SK-N-SH treated with all-trans-retinoic acid at 6 μM for 48 hours (cell line): Measurements from ENCODE around the gene TNFRSF1A.

Experiments
- ATAC-seq: fragments of 200-7000 bp; cut with Tn5 transposase; 3 replicates; pipeline ENCODE4 v1.9.1; 2020; ENCODE audit warnings: mild to moderate bottlenecking, moderate library complexity
- ARNTL ChIP-seq: fragments of 450-650 bp; formaldehyde crosslinking; IDR thresholded peaks from 2 replicates; pipeline ENCODE4 v1.5.0; 2020; ENCODE audit warnings: low read depth, mild to moderate bottlenecking, moderate library complexity, borderline replicate concordance
- BACH2 ChIP-seq: fragments of 250-450 bp; sonication (Bioruptor Pico); IDR thresholded peaks from 2 replicates; pipeline ENCODE4 v1.9.0; 2021; ENCODE audit warnings: mild to moderate bottlenecking, borderline replicate concordance
- CSDC2 ChIP-seq: fragments of 250-450 bp; sonication (Bioruptor Pico); IDR thresholded peaks from 2 replicates; pipeline ENCODE4 v1.5.0; 2020; ENCODE audit warnings: mild to moderate bottlenecking, moderate library complexity
- ESRRG ChIP-seq: fragments of 250-450 bp; sonication (Bioruptor Pico); IDR thresholded peaks from 2 replicates; pipeline ENCODE4 v1.6.1; 2021; ENCODE audit warnings: mild to moderate bottlenecking
- GLIS3 ChIP-seq: fragments of 250-450 bp; sonication (Bioruptor Pico); IDR thresholded peaks from 2 replicates; pipeline ENCODE4 v1.5.0; 2020; ENCODE audit warnings: mild to moderate bottlenecking, moderate library complexity
- ISL1 ChIP-seq: fragments of 250-450 bp; sonication (Bioruptor Pico); IDR thresholded peaks from 2 replicates; pipeline ENCODE4 v2.1.2; 2022; ENCODE audit warnings: mild to moderate bottlenecking, moderate library complexity
- OSR1 ChIP-seq: fragments of 250-450 bp; sonication (Bioruptor Pico); IDR thresholded peaks from 2 replicates; pipeline ENCODE4 v1.8.0; 2022; ENCODE audit warnings: moderate library complexity, mild to moderate bottlenecking, inconsistent platforms
- PPARA ChIP-seq: fragments of 250-450 bp; sonication (Bioruptor Pico); IDR thresholded peaks from 2 replicates; pipeline ENCODE4 v1.5.0; 2020; ENCODE audit warnings: mild to moderate bottlenecking, borderline replicate concordance
- RARB ChIP-seq: fragments of 250-450 bp; sonication (Bioruptor Pico); IDR thresholded peaks from 2 replicates; pipeline ENCODE4 v1.8.0; 2021; ENCODE audit warnings: mild to moderate bottlenecking, moderate library complexity
- SNAI2 ChIP-seq: fragments of 250-450 bp; sonication (Bioruptor Pico); IDR thresholded peaks from 2 replicates; pipeline ENCODE4 v1.5.0; 2020; ENCODE audit warnings: mild to moderate bottlenecking, moderate library complexity
- TCF4 ChIP-seq: fragments of 250-450 bp; sonication (Bioruptor Pico); IDR thresholded peaks from 2 replicates; pipeline ENCODE4 v1.8.0; 2021; ENCODE audit warnings: mild to moderate bottlenecking, moderate library complexity, borderline replicate concordance
- TOX ChIP-seq: fragments of 250-450 bp; sonication (Bioruptor Pico); IDR thresholded peaks from 2 replicates; pipeline ENCODE4 v1.8.0; 2021; ENCODE audit warnings: mild to moderate bottlenecking, moderate library complexity, borderline replicate concordance
- ZFP3 ChIP-seq: fragments of 250-450 bp; sonication (Bioruptor Pico); IDR thresholded peaks from 2 replicates; pipeline ENCODE4 v1.5.0; 2020; ENCODE audit warnings: mild to moderate bottlenecking, moderate library complexity
- ZFP30 ChIP-seq: fragments of 450-650 bp; formaldehyde crosslinking; IDR thresholded peaks from 2 replicates; pipeline ENCODE4 v1.5.0; 2022; ENCODE audit warnings: mild to moderate bottlenecking, moderate library complexity
- ZNF565 ChIP-seq: fragments of 450-650 bp; formaldehyde crosslinking; conservative IDR thresholded peaks from 2 replicates; pipeline ENCODE4 v1.5.0; 2020; ENCODE audit warnings: low read depth, mild to moderate bottlenecking, moderate library complexity
- ZNF70 ChIP-seq: fragments of 450-650 bp; formaldehyde crosslinking; IDR thresholded peaks from 2 replicates; pipeline ENCODE4 v1.5.0; 2020; ENCODE audit warnings: mild to moderate bottlenecking, moderate library complexity
- ZNF8 ChIP-seq: fragments of 450-650 bp; formaldehyde crosslinking; IDR thresholded peaks from 2 replicates; pipeline ENCODE4 v1.5.0; 2020; ENCODE audit warnings: mild to moderate bottlenecking, moderate library complexity
- TF ChIP-seq, protein P1 (sequence below): fragments of 250-450 bp; sonication (Bioruptor Pico); IDR thresholded peaks from 2 replicates; pipeline ENCODE4 v1.5.1; 2020; ENCODE audit warnings: low read depth, mild to moderate bottlenecking, moderate library complexity
- TF ChIP-seq, protein P2 (sequence below): fragments of 250-450 bp; sonication (Bioruptor Pico); IDR thresholded peaks from 2 replicates; pipeline ENCODE4 v1.8.0; 2020; ENCODE audit warnings: mild to moderate bottlenecking, moderate library complexity, borderline replicate concordance
- TF ChIP-seq, protein P3 (sequence below): fragments of 250-450 bp; sonication (Bioruptor Pico); IDR thresholded peaks from 2 replicates; pipeline ENCODE4 v1.5.1; 2021; ENCODE audit warnings: mild to moderate bottlenecking, moderate library complexity
- TF ChIP-seq, protein P4 (sequence below): fragments of 250-450 bp; sonication (Bioruptor Pico); IDR thresholded peaks from 2 replicates; pipeline ENCODE4 v1.8.0; 2021; ENCODE audit warnings: low read depth, mild to moderate bottlenecking, moderate library complexity, borderline replicate concordance
- TF ChIP-seq, protein P5 (sequence below): fragments of 250-450 bp; sonication (Bioruptor Pico); IDR thresholded peaks from 2 replicates; pipeline ENCODE4 v1.5.0; 2020; ENCODE audit warnings: mild to moderate bottlenecking, moderate library complexity

Gene TNFRSF1A

DNA sequence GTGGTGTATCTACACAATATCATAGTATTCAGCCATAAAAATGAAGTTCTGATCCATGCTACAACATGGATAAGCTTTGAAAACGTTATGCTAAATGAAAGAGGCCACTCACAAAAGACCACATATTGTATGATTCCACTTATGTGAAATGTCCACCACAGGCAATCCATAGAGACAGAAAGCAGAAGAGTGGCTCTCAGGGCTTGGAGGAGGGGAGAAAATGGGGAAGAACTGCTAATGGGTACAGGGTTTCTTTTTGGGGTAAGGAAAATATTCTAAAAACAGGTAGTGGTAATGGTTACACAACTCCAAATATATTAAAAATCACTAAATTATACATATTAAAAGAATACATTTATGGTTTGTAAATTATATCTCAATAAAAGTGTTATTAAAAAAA, 17.0 kb upstream of the TNFRSF1A start:
- TF ChIP-seq GLIS3 (CRISPR knock-in tag) (no peak), TOX (CRISPR knock-in tag) (no peak), RARB (no peak), BACH2 (CRISPR knock-in tag) (no peak), ZFP3 (CRISPR knock-in tag) (no peak), ZNF8 (CRISPR knock-in tag) (no peak), TCF4 (CRISPR knock-in tag) (no peak), SNAI2 (CRISPR knock-in tag) (no peak), ISL1 (no peak), ESRRG (CRISPR knock-in tag) (no peak), ZFP30 (CRISPR knock-in tag) (no peak), CSDC2 (CRISPR knock-in tag) (no peak), ZNF565 (no peak), ZNF70 (CRISPR knock-in tag) (no peak)
- TF ChIP-seq, protein P1, sequence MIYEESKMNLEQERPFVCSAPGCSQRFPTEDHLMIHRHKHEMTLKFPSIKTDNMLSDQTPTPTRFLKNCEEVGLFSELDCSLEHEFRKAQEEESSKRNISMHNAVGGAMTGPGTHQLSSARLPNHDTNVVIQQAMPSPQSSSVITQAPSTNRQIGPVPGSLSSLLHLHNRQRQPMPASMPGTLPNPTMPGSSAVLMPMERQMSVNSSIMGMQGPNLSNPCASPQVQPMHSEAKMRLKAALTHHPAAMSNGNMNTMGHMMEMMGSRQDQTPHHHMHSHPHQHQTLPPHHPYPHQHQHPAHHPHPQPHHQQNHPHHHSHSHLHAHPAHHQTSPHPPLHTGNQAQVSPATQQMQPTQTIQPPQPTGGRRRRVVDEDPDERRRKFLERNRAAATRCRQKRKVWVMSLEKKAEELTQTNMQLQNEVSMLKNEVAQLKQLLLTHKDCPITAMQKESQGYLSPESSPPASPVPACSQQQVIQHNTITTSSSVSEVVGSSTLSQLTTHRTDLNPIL (CRISPR knock-in tag): no peak
- TF ChIP-seq, protein P2, sequence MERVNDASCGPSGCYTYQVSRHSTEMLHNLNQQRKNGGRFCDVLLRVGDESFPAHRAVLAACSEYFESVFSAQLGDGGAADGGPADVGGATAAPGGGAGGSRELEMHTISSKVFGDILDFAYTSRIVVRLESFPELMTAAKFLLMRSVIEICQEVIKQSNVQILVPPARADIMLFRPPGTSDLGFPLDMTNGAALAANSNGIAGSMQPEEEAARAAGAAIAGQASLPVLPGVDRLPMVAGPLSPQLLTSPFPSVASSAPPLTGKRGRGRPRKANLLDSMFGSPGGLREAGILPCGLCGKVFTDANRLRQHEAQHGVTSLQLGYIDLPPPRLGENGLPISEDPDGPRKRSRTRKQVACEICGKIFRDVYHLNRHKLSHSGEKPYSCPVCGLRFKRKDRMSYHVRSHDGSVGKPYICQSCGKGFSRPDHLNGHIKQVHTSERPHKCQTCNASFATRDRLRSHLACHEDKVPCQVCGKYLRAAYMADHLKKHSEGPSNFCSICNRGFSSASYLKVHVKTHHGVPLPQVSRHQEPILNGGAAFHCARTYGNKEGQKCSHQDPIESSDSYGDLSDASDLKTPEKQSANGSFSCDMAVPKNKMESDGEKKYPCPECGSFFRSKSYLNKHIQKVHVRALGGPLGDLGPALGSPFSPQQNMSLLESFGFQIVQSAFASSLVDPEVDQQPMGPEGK: no peak
- TF ChIP-seq, protein P3, sequence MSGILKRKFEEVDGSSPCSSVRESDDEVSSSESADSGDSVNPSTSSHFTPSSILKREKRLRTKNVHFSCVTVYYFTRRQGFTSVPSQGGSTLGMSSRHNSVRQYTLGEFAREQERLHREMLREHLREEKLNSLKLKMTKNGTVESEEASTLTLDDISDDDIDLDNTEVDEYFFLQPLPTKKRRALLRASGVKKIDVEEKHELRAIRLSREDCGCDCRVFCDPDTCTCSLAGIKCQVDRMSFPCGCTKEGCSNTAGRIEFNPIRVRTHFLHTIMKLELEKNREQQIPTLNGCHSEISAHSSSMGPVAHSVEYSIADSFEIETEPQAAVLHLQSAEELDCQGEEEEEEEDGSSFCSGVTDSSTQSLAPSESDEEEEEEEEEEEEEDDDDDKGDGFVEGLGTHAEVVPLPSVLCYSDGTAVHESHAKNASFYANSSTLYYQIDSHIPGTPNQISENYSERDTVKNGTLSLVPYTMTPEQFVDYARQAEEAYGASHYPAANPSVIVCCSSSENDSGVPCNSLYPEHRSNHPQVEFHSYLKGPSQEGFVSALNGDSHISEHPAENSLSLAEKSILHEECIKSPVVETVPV (CRISPR knock-in tag): no peak
- ATAC-seq: no peak

DNA sequence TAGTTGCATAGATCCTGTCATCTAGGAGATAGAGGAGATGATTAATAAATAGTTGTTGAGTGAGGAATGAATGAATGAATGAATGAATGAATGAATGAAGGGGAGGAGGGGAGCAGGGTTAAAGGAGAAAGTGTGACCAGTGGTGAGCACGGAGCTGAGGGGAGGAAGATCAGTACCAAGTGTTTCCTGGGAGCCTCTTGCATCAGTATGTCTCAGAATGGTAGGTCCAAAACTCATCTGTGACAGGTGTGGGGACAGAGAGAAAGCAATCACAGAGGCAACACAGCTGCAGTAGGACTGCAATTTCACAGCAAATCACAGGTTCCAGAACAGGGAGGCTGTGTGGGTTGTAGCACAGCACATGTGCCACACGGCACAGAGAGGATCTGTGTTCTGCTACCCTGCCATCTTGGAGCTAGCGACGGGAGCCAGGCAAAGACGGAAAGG, 14.5 kb upstream of the TNFRSF1A start:
- TF ChIP-seq, protein P1 (CRISPR knock-in tag): no peak
- TF ChIP-seq, protein P4, sequence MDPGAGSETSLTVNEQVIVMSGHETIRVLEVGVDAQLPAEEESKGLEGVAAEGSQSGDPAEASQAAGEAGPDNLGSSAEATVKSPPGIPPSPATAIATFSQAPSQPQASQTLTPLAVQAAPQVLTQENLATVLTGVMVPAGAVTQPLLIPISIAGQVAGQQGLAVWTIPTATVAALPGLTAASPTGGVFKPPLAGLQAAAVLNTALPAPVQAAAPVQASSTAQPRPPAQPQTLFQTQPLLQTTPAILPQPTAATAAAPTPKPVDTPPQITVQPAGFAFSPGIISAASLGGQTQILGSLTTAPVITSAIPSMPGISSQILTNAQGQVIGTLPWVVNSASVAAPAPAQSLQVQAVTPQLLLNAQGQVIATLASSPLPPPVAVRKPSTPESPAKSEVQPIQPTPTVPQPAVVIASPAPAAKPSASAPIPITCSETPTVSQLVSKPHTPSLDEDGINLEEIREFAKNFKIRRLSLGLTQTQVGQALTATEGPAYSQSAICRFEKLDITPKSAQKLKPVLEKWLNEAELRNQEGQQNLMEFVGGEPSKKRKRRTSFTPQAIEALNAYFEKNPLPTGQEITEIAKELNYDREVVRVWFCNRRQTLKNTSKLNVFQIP: no peak
- no peak for TF ChIP-seq ZNF565
- TF ChIP-seq ZNF8 (CRISPR knock-in tag): no peak
- TF ChIP-seq OSR1 (CRISPR knock-in tag): no peak
- TF ChIP-seq, all 23 proteins: peak for 0
- ATAC-seq: no peak

DNA sequence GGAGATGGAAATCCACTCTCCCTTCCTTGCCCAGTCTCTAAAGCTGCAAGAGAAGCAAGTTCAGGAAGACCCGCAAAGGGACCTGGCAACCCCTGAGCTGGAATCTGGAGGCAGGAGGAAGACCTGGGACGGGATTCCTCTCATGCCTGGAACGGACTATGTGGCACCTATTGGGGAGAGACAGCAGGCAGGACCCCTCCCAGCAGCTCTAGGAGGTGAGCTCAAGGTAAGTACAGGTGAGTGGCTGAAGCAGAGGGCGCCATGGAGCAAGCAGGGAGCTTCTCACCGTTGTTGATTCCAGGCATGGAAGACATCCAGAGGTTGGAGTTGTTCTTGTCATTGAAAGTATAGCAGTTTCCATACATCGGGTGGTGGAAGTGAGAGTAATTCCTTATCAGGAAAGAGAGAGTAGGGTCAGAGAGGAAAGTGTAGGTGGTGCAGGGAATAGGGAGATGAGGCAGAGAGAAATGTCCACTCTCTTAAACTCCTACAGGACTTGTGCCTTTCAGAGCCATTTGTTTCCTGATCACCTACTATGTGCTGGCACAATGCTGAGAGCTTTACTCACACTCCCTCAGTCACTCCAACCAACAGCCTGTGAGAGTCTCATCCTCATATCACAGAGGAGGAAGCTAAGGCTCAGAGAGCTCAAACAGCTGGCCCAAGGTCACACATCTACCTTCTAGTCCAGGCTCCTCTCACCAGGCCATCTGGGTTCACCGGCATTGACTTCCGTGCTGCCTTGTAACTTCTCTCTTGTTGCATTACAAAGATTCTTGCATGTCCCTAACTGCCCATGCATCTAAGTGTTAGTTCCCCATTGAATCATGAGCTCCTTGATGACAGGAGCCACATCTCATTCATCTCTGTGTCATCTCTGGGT, 13.9 kb upstream of the TNFRSF1A start:
- no peak for ATAC-seq
- TF ChIP-seq RARB: no peak
- no peak for TF ChIP-seq BACH2 (CRISPR knock-in tag)
- TF ChIP-seq, protein P5, sequence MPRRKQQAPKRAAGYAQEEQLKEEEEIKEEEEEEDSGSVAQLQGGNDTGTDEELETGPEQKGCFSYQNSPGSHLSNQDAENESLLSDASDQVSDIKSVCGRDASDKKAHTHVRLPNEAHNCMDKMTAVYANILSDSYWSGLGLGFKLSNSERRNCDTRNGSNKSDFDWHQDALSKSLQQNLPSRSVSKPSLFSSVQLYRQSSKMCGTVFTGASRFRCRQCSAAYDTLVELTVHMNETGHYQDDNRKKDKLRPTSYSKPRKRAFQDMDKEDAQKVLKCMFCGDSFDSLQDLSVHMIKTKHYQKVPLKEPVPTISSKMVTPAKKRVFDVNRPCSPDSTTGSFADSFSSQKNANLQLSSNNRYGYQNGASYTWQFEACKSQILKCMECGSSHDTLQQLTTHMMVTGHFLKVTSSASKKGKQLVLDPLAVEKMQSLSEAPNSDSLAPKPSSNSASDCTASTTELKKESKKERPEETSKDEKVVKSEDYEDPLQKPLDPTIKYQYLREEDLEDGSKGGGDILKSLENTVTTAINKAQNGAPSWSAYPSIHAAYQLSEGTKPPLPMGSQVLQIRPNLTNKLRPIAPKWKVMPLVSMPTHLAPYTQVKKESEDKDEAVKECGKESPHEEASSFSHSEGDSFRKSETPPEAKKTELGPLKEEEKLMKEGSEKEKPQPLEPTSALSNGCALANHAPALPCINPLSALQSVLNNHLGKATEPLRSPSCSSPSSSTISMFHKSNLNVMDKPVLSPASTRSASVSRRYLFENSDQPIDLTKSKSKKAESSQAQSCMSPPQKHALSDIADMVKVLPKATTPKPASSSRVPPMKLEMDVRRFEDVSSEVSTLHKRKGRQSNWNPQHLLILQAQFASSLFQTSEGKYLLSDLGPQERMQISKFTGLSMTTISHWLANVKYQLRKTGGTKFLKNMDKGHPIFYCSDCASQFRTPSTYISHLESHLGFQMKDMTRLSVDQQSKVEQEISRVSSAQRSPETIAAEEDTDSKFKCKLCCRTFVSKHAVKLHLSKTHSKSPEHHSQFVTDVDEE (CRISPR knock-in tag): no peak
- TF ChIP-seq, protein P1 (CRISPR knock-in tag): no peak
- no peak for TF ChIP-seq ZNF8 (CRISPR knock-in tag)
- TF ChIP-seq TOX (CRISPR knock-in tag): no peak
- TF ChIP-seq ARNTL: no peak
- no peak for TF ChIP-seq PPARA (CRISPR knock-in tag)
